Ishikawa (cell line): ENCODE measurements around the gene ABCG2.

Experiments
- CEBPB ChIP-seq: IDR thresholded peaks from 2 replicates; pipeline ENCODE4 v1.6.1; 2012
- CREB1 ChIP-seq: IDR thresholded peaks from 2 replicates; pipeline ENCODE4 v1.6.1; 2012; ENCODE audit warnings: low read depth
- EGR1 ChIP-seq: IDR thresholded peaks from 2 replicates; pipeline ENCODE4 v1.6.1; 2012
- EP300 ChIP-seq: IDR thresholded peaks from 2 replicates; pipeline ENCODE4 v1.6.1; 2012; ENCODE audit warnings: borderline replicate concordance
- FOXM1 ChIP-seq: IDR thresholded peaks from 2 replicates; pipeline ENCODE4 v1.6.1; 2012; ENCODE audit warnings: low read depth, borderline replicate concordance
- NFIC ChIP-seq: IDR thresholded peaks from 2 replicates; pipeline ENCODE4 v1.6.1; 2012
- RAD21 ChIP-seq: IDR thresholded peaks from 2 replicates; pipeline ENCODE4 v1.6.1; 2012; ENCODE audit warnings: low read depth
- TAF1 ChIP-seq: IDR thresholded peaks from 2 replicates; pipeline ENCODE4 v1.6.1; 2012; ENCODE audit warnings: low read depth, mild to moderate bottlenecking
- TCF12 ChIP-seq: IDR thresholded peaks from 2 replicates; pipeline ENCODE4 v1.6.1; 2012; ENCODE audit warnings: low read depth
- TEAD4 ChIP-seq: IDR thresholded peaks from 2 replicates; pipeline ENCODE4 v1.6.1; 2012
- YY1 ChIP-seq: IDR thresholded peaks from 2 replicates; pipeline ENCODE4 v1.6.1; 2012; ENCODE audit warnings: low read depth
- ZBTB7A ChIP-seq: IDR thresholded peaks from 2 replicates; pipeline ENCODE4 v1.6.1; 2012; ENCODE audit warnings: low read depth
- TF ChIP-seq, protein P1 (sequence below): IDR thresholded peaks from 2 replicates; pipeline ENCODE4 v1.6.1; 2012
- TF ChIP-seq, protein P2 (sequence below): IDR thresholded peaks from 2 replicates; pipeline ENCODE4 v1.6.1; 2012
- TF ChIP-seq, protein P3 (sequence below): IDR thresholded peaks from 2 replicates; pipeline ENCODE4 v1.6.1; 2012; ENCODE audit warnings: low read depth, mild to moderate bottlenecking

ABCG2 gene

DNA sequence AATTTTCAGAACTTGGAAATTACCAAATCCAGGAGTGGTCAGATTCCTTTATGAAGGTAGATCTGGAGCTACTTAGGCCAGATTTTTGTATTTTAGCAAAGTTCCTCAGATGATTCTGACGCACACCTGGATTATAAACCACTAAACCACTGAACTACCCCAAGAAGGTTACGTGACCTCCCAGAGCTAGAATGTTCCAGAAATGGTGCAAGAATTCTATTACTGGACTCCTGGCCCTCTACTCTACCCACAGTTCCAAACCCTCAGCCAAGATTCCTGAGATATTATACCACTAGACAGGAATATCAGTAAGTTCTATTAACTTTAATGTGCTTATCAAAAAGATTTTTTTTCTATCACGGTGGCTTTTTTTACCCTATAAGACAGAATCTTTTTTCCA is 67.1 kb downstream of the ABCG2 start:
- TF ChIP-seq, protein P1, sequence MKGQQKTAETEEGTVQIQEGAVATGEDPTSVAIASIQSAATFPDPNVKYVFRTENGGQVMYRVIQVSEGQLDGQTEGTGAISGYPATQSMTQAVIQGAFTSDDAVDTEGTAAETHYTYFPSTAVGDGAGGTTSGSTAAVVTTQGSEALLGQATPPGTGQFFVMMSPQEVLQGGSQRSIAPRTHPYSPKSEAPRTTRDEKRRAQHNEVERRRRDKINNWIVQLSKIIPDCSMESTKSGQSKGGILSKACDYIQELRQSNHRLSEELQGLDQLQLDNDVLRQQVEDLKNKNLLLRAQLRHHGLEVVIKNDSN = no peak
- TF ChIP-seq RAD21 (no peak), EP300 (no peak), TCF12 (no peak), TAF1 (no peak), NFIC (no peak)

DNA sequence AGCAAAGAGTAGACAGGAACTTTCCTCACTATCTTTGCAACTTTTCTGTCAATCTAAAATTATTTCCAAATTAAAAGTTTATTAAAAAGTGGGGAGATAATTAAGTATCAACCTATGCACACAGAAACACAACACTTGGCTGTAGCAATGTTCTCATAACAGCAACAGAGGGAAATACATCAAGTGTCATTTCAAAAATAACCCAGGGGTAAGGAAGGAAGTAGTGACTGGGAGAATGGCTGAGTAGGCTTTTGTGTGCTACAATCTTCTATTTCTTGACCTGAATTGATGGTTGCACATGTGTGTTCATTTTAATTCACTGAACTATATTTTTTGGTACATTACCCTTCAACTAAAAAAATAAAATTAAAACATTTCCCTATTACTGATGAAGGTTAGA is 67.5 kb downstream of the ABCG2 start:
- TF ChIP-seq EP300 (no peak), EGR1 (no peak), FOXM1 (no peak), RAD21 (no peak), TCF12 (no peak), TAF1 (no peak), NFIC (no peak), TEAD4 (no peak), CEBPB (no peak), YY1 (no peak), CREB1 (no peak)
- TF ChIP-seq, protein P1 = no peak
- TF ChIP-seq, protein P2, sequence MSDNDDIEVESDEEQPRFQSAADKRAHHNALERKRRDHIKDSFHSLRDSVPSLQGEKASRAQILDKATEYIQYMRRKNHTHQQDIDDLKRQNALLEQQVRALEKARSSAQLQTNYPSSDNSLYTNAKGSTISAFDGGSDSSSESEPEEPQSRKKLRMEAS = no peak
- TF ChIP-seq, protein P3, sequence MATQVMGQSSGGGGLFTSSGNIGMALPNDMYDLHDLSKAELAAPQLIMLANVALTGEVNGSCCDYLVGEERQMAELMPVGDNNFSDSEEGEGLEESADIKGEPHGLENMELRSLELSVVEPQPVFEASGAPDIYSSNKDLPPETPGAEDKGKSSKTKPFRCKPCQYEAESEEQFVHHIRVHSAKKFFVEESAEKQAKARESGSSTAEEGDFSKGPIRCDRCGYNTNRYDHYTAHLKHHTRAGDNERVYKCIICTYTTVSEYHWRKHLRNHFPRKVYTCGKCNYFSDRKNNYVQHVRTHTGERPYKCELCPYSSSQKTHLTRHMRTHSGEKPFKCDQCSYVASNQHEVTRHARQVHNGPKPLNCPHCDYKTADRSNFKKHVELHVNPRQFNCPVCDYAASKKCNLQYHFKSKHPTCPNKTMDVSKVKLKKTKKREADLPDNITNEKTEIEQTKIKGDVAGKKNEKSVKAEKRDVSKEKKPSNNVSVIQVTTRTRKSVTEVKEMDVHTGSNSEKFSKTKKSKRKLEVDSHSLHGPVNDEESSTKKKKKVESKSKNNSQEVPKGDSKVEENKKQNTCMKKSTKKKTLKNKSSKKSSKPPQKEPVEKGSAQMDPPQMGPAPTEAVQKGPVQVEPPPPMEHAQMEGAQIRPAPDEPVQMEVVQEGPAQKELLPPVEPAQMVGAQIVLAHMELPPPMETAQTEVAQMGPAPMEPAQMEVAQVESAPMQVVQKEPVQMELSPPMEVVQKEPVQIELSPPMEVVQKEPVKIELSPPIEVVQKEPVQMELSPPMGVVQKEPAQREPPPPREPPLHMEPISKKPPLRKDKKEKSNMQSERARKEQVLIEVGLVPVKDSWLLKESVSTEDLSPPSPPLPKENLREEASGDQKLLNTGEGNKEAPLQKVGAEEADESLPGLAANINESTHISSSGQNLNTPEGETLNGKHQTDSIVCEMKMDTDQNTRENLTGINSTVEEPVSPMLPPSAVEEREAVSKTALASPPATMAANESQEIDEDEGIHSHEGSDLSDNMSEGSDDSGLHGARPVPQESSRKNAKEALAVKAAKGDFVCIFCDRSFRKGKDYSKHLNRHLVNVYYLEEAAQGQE = no peak

DNA sequence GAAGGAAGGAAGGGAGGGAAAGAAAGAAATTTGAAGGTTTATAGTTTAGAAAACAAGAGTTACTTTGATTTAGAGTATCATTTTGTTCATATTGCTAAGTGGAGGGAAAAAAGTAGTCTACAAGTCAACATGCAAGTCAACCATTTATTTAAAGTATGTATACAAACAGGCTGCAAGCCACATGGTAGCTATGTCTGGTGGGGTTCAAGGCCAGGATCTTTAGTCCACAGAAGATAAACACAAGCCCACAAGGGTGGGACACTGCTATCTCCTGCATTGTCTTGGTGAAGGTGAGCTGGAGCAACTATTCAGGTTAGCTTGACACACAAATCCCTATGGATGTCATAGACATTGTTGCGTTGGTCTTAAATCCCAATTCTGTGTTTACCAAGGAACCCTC is 71.4 kb downstream of the ABCG2 start:
- no peak for TF ChIP-seq EP300
- TF ChIP-seq, protein P3 = no peak
- TF ChIP-seq EGR1 = no peak
- TF ChIP-seq CEBPB = no peak
- no peak for TF ChIP-seq RAD21

DNA sequence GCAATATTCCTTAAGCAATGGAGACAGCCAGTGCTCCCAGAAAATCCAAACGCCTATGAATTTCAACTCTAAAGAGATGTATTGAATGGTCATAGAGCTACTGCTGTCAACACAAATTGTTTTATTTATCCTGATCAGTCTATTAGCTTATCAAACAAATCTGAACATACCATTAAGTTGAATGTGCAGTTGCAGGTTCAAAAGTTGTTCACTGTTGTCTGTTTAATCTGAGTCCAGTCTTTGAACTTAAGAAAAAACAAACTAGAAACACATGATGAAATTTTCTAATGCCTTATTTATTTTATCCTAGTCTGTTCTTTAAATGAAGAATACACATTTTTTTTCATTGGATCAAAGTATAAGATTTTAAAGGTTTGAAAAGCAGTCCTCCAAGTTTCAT is 77.8 kb downstream of the ABCG2 start:
- TF ChIP-seq FOXM1 (no peak), YY1 (no peak), CREB1 (no peak), EGR1 (no peak), TEAD4 (no peak), ZBTB7A (no peak), CEBPB (no peak)
- TF ChIP-seq, protein P1 = no peak
- TF ChIP-seq, protein P3 = no peak
- TF ChIP-seq, protein P2 = no peak

DNA sequence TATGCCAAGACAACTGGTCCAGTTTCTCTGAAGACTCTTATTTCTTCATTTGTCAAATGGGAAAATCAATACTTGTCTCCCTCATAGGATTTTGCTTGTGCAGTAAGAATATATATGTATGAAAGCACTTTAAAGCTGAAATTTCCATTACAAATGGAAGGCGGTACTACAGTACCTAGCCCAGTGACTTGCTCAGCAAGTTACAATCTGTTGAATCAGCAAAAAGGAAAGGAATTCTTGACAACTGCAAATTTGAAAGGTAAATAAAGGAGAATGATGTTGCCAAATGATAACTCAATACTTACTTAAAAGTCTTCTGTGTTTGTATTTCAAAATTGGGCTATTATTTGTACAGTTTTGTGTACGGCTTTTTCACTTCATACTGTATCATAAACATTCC is 79.9 kb downstream of the ABCG2 start:
- no peak for TF ChIP-seq CREB1
- no peak for TF ChIP-seq RAD21
- no peak for TF ChIP-seq EGR1
- TF ChIP-seq, protein P3 = no peak
- TF ChIP-seq, protein P2 = no peak
- no peak for TF ChIP-seq TEAD4
